B cell (primary cell): ENCODE measurements around the gene CLASP1.

Source experiments
- EZH2 ChIP-seq: IDR thresholded peaks from 2 replicates; pipeline ENCODE4 v1.6.1; 2012; ENCODE audit warnings: borderline replicate concordance, low read depth, mild to moderate bottlenecking, moderate library complexity, low read length; ENCODE audit not compliant: insufficient read depth, poor library complexity, severe bottlenecking
- TF ChIP-seq, protein P1 (sequence below): fragments of 200-600 bp; IDR thresholded peaks from one replicate; pipeline ENCODE4 v1.8.0; 2022; ENCODE audit warnings: antibody characterized with exemption, mild to moderate bottlenecking

DNA sequence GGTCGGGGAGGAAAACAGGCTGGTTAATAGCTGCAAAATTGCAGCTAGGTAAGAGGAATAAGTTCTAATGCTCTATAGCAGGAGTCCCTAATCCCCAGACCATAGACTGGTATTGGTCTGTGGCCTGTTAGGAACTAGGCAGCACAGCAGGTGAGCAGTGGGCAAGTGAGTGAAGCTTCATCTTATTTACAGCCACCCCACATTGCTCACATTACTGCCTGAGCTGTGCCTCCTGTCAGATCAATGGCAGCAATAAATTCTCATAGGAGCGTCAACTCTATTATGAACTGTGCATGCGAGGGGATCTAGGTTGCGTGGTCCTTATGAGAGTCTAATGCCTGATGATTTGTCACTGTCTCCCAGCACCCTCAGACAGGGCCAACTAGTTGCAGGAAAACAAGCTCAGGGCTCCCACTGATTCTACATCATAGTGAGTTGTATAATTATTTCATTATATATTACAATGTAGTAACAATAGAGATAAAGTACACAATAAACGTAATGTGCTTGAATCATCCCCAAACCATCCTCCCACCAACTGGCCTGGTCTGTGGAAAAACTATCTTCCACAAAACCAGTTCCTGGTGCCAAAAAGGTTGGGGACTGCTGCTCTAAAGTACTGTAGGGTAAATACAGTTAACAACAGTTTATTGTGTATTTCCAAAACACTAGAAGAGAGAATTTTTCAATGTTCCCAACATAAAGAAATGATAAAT, 272.6 kb downstream of the CLASP1 start:
- TF ChIP-seq, protein P1, sequence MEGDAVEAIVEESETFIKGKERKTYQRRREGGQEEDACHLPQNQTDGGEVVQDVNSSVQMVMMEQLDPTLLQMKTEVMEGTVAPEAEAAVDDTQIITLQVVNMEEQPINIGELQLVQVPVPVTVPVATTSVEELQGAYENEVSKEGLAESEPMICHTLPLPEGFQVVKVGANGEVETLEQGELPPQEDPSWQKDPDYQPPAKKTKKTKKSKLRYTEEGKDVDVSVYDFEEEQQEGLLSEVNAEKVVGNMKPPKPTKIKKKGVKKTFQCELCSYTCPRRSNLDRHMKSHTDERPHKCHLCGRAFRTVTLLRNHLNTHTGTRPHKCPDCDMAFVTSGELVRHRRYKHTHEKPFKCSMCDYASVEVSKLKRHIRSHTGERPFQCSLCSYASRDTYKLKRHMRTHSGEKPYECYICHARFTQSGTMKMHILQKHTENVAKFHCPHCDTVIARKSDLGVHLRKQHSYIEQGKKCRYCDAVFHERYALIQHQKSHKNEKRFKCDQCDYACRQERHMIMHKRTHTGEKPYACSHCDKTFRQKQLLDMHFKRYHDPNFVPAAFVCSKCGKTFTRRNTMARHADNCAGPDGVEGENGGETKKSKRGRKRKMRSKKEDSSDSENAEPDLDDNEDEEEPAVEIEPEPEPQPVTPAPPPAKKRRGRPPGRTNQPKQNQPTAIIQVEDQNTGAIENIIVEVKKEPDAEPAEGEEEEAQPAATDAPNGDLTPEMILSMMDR: no peak
- no peak for TF ChIP-seq EZH2
